ENCODE results near the gene C1QTNF12.

DNA sequence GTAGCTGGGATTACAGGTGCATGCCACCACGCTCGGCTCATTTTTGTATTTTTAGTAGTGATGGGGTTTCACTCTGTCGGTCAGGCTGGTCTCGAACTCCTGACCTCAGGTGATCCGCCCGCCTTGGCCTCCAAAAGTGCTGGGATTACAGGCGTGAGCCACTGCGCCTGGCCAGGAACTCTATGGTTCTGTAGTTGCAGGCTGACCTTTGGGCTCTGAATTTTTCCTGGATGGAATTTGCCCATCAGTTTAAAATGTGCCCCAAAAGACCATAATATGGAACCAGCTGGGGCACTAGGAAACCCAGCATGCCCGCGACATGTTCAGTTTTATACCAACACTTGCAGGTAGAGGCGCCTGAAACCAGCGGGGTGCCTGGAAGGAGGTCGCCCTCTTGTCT is 32.1 kb upstream of the C1QTNF12 start:
- no peak for TF ChIP-seq YY1 (IDR thresholded peaks at IDR 0.05; ENCODE audit: low read depth, low read length)
- TF ChIP-seq HDAC6 (IDR thresholded peaks at IDR 0.05; ENCODE audit: low read depth, low read length): no peak
- no peak for TF ChIP-seq SP1 (IDR thresholded peaks at IDR 0.05; ENCODE audit: low read depth, low read length)
- TF ChIP-seq, protein P1, sequence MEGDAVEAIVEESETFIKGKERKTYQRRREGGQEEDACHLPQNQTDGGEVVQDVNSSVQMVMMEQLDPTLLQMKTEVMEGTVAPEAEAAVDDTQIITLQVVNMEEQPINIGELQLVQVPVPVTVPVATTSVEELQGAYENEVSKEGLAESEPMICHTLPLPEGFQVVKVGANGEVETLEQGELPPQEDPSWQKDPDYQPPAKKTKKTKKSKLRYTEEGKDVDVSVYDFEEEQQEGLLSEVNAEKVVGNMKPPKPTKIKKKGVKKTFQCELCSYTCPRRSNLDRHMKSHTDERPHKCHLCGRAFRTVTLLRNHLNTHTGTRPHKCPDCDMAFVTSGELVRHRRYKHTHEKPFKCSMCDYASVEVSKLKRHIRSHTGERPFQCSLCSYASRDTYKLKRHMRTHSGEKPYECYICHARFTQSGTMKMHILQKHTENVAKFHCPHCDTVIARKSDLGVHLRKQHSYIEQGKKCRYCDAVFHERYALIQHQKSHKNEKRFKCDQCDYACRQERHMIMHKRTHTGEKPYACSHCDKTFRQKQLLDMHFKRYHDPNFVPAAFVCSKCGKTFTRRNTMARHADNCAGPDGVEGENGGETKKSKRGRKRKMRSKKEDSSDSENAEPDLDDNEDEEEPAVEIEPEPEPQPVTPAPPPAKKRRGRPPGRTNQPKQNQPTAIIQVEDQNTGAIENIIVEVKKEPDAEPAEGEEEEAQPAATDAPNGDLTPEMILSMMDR (IDR thresholded peaks at IDR 0.05; ENCODE audit: control extremely low read depth in 1 of 3, insufficient read depth in 1 of 3, low read depth in 1 of 3, low read length in 3 of 3): peak in 1 of 3 experiments; percentile 4; a peak in 1 of 4 replicates
- no peak for TF ChIP-seq TAF1 (IDR thresholded peaks at IDR 0.05; ENCODE audit: low read depth, low read length)
- TF ChIP-seq POLR2A (IDR thresholded peaks at IDR 0.05; ENCODE audit: control extremely low read depth in 1 of 2, low read depth in 2 of 2, low read length in 2 of 2): no peak
- no peak for TF ChIP-seq RNF2 (IDR thresholded peaks at IDR 0.05; ENCODE audit: borderline replicate concordance, low read depth, low read length, missing control alignments, poor library complexity, severe bottlenecking)
- TF ChIP-seq HDAC2 (IDR thresholded peaks at IDR 0.05; ENCODE audit: borderline replicate concordance in 1 of 2, low read depth in 2 of 2, low read length in 2 of 2): no peak
- TF ChIP-seq CHD2 (IDR thresholded peaks at IDR 0.05; ENCODE audit: low read length): no peak
- TF ChIP-seq, protein P2, sequence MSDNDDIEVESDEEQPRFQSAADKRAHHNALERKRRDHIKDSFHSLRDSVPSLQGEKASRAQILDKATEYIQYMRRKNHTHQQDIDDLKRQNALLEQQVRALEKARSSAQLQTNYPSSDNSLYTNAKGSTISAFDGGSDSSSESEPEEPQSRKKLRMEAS (IDR thresholded peaks at IDR 0.05): no peak
- TF ChIP-seq CHD1 (IDR thresholded peaks at IDR 0.05; ENCODE audit: low read depth, low read length): no peak
